Measurements from ENCODE around the gene LRSAM1. TPM values are rescaled to one million over a fixed set of nuclear protein-coding genes. Genes with fewer than 3 reads are reported as not detected.
A peak's percentile ranks its signal among the peaks of the same experiment; 100 is the strongest.

Gene LRSAM1
- total RNA-seq, 1 donor from 2014 or later = 20.6 TPM

DNA sequence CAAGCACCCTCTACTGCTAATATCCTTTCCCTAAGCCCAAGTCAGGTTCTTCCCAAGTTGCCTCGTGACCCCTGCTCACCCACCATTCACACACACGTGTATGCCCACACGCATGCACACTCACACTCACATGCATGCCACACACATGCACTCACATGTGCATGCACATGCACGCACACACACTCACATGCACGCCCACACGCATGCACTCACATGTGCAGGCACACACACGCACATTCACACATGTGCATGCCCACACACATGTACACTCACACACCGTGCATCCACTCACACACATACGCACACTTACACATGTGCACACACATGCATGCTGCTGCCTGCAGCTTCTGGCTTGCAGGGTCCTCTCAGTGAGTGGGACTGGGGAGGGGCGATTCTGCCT is 97.9 kb downstream of the LRSAM1 start:
- TF ChIP-seq, protein P1, sequence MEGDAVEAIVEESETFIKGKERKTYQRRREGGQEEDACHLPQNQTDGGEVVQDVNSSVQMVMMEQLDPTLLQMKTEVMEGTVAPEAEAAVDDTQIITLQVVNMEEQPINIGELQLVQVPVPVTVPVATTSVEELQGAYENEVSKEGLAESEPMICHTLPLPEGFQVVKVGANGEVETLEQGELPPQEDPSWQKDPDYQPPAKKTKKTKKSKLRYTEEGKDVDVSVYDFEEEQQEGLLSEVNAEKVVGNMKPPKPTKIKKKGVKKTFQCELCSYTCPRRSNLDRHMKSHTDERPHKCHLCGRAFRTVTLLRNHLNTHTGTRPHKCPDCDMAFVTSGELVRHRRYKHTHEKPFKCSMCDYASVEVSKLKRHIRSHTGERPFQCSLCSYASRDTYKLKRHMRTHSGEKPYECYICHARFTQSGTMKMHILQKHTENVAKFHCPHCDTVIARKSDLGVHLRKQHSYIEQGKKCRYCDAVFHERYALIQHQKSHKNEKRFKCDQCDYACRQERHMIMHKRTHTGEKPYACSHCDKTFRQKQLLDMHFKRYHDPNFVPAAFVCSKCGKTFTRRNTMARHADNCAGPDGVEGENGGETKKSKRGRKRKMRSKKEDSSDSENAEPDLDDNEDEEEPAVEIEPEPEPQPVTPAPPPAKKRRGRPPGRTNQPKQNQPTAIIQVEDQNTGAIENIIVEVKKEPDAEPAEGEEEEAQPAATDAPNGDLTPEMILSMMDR (conservative IDR thresholded peaks at IDR 0.05) = no peak
- Mint-ChIP-seq H3K27me3 (no peaks in the 10 kb centered on the region), H3K9me3 (no peaks in the 10 kb centered on the region), H3K27ac (peak overlapping the region; percentile 97), H3K4me1 (ENCODE audit: unreplicated experiment) (peaks cover 37% of the 10 kb centered on the region), H3K4me3 (peak overlapping the region; percentile 59), H3K36me3 (peaks cover 20% of the 10 kb centered on the region)
- DNase-seq (ENCODE audit: extremely low spot score, unreplicated experiment) = no peak

DNA sequence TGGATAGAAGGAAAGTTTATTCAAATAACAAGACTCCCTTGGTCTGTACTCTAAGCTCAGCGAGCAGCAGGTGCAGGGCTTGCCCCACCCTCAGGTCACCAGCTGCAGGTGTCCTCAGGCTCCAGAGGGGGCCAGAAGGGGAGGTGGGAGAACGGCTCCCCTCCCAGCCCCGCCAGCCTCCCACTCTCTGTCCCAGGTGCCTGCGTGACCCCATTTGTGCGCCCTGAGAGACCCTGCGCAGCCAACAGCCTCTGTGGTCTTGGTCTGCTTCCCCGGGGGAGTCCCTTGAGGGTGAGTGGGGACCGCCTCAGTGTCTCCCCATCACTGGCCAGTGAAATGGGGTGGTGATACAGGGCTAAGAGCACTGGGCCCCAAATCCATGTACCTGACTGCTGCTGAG is 98.4 kb downstream of the LRSAM1 start:
- no peak for DNase-seq (ENCODE audit: extremely low spot score, unreplicated experiment)
- peaks cover 38% of the 10 kb centered on the region for H3K4me1 Mint-ChIP-seq (ENCODE audit: unreplicated experiment)
- TF ChIP-seq, protein P1 (conservative IDR thresholded peaks at IDR 0.05) = no peak
- H3K27ac Mint-ChIP-seq = peak overlapping the region; percentile 97
- H3K36me3 Mint-ChIP-seq = peaks cover 20% of the 10 kb centered on the region
- H3K9me3 Mint-ChIP-seq = no peaks in the 10 kb centered on the region
- H3K4me3 Mint-ChIP-seq = no peak overlapping the region
- H3K27me3 Mint-ChIP-seq = no peaks in the 10 kb centered on the region

DNA sequence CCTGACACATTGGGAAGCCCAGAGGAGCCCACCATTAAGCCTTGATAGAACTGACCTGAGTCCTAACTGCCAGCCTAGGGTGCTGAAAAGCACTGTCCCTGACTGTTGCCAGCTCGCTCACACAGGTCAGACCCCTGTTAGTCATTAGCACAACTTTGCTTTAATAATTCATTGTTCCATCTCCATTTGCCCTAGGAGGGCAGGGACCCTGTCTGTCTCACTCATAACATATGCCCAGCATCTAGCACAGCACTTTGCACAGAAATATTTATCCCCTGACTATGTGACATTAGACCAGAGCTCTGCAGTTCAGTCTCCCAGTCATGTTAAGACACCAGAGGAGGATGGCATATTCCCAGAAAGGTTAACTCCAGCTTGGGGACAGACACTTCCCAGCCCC is 99.0 kb downstream of the LRSAM1 start:
- peaks cover 23% of the 10 kb centered on the region for H3K36me3 Mint-ChIP-seq
- TF ChIP-seq, protein P1 (conservative IDR thresholded peaks at IDR 0.05) = no peak
- no peaks in the 10 kb centered on the region for H3K27me3 Mint-ChIP-seq
- H3K27ac Mint-ChIP-seq = peak overlapping the region; percentile 90
- peak overlapping the region; percentile 34 for H3K4me3 Mint-ChIP-seq
- no peak for DNase-seq (ENCODE audit: extremely low spot score, unreplicated experiment)
- peaks cover 43% of the 10 kb centered on the region for H3K4me1 Mint-ChIP-seq (ENCODE audit: unreplicated experiment)
- H3K9me3 Mint-ChIP-seq = no peaks in the 10 kb centered on the region

DNA sequence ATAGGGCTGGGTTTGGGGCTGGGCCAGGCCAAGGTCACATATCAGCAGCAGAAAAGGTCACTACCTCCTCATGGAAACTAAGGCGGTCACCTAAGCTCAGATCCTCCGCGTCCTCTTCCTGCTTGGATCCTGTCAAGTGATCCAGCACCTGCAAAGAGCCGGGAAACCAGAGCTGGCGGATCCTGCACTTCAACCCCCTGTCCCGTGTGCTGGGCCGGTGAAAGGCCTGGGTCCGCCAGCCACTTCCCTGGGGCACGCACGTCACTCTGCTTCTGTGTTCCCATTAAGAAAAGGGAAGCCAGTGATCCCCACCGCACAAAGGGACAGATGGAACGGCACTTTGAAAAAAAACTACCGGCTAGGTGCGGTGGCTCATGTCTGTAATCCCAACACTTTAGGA is 99.4 kb downstream of the LRSAM1 start:
- TF ChIP-seq, protein P1 (conservative IDR thresholded peaks at IDR 0.05) = no peak
- H3K9me3 Mint-ChIP-seq = no peaks in the 10 kb centered on the region
- peak overlapping the region; percentile 90 for H3K27ac Mint-ChIP-seq
- no peaks in the 10 kb centered on the region for H3K27me3 Mint-ChIP-seq
- peak overlapping the region; percentile 34 for H3K4me3 Mint-ChIP-seq
- H3K4me1 Mint-ChIP-seq (ENCODE audit: unreplicated experiment) = peaks cover 45% of the 10 kb centered on the region
- H3K36me3 Mint-ChIP-seq = peaks cover 23% of the 10 kb centered on the region
- DNase-seq (ENCODE audit: extremely low spot score, unreplicated experiment) = no peak

Other genes starting within 250 kb of the LRSAM1 start
- gene GARNL3, start 186.7 kb upstream of the LRSAM1 start, total RNA-seq (ENCODE audit: low replicate concordance) = 11.1 and 19.7 TPM in 2 replicates
- 40.2 and 53.1 TPM in 2 replicates for gene SLC2A8, start 54.3 kb upstream of the LRSAM1 start, total RNA-seq (ENCODE audit: low replicate concordance)
- 14.1 and 18.7 TPM in 2 replicates for gene ZNF79, start 27.1 kb upstream of the LRSAM1 start, total RNA-seq (ENCODE audit: low replicate concordance)
- 1,238 and 1,343 TPM in 2 replicates for gene RPL12, start 104 bp upstream of the LRSAM1 start, total RNA-seq (ENCODE audit: low replicate concordance)
- gene STXBP1, start 160.8 kb downstream of the LRSAM1 start, total RNA-seq (ENCODE audit: low replicate concordance) = 43.1 and 48.8 TPM in 2 replicates

Measured in type B pancreatic cell (in vitro differentiated cells).